Endometrium (tissue), 2 donors: Measurements from ENCODE around the gene SERAC1.
"Not testable (repeated sequence)": the region's sequence is repeated elsewhere in the genome, so short reads cannot be mapped to it uniquely, and the experiment has no call there.

ENCODE experiments used
- FAIRE-seq: peaks from 2 replicates; lab custom pipeline; 2012; peaks lifted over from hg19 to GRCh38; lab: Jason Lieb, UNC
- donor health status: control.
- donor health status: control.

The SERAC1 gene

GRCh38 chr6:158174024-158174423, 6.0 kb upstream of the SERAC1 start:
- FAIRE-seq: no peak

- FAIRE-seq: no peak
Observed at GRCh38 chr6:158172001-158172400, 3.9 kb upstream of the SERAC1 start.

- no peak for FAIRE-seq
Observed at GRCh38 chr6:158170656-158171081, 2.6 kb upstream of the SERAC1 start.

GRCh38 chr6:158169634-158170033, 1.6 kb upstream of the SERAC1 start:
- peak; percentile 98 for FAIRE-seq

GRCh38 chr6:158165919-158166416, 2.1 kb downstream of the SERAC1 start:
- no peak for FAIRE-seq

GRCh38 chr6:158164579-158165170, 3.4 kb downstream of the SERAC1 start:
- no peak for FAIRE-seq

- no peak for FAIRE-seq
Observed at GRCh38 chr6:158161566-158162254, 6.4 kb downstream of the SERAC1 start.

GRCh38 chr6:158160932-158161539, 7.0 kb downstream of the SERAC1 start:
- FAIRE-seq: no peak

GRCh38 chr6:158158748-158159147, 9.3 kb downstream of the SERAC1 start:
- FAIRE-seq: no peak

- FAIRE-seq: no peak
Observed at GRCh38 chr6:158158123-158158522, 9.9 kb downstream of the SERAC1 start.

GRCh38 chr6:158157064-158157764, 10.8 kb downstream of the SERAC1 start:
- no peak for FAIRE-seq

- no peak for FAIRE-seq
Observed at GRCh38 chr6:158154816-158155215, 13.2 kb downstream of the SERAC1 start.

- FAIRE-seq: no peak
Observed at GRCh38 chr6:158153576-158153975, 14.5 kb downstream of the SERAC1 start.

- FAIRE-seq: no peak
Observed at GRCh38 chr6:158152659-158153058, 15.4 kb downstream of the SERAC1 start.

GRCh38 chr6:158152025-158152424, 16.0 kb downstream of the SERAC1 start:
- not testable (repeated sequence) for FAIRE-seq

GRCh38 chr6:158150701-158151100, 17.4 kb downstream of the SERAC1 start:
- FAIRE-seq: no peak

- FAIRE-seq: no peak
Observed at GRCh38 chr6:158149641-158150040, 18.4 kb downstream of the SERAC1 start.

GRCh38 chr6:158143700-158144099, 24.4 kb downstream of the SERAC1 start:
- FAIRE-seq: no peak

- no peak for FAIRE-seq
Observed at GRCh38 chr6:158142789-158143188, 25.3 kb downstream of the SERAC1 start.

- FAIRE-seq: no peak
Observed at GRCh38 chr6:158131926-158132325, 36.1 kb downstream of the SERAC1 start.

- FAIRE-seq: no peak
Observed at GRCh38 chr6:158125271-158125670, 42.8 kb downstream of the SERAC1 start.

GRCh38 chr6:158124288-158124687, 43.8 kb downstream of the SERAC1 start:
- FAIRE-seq: no peak

- no peak for FAIRE-seq
Observed at GRCh38 chr6:158122048-158122447, 46.0 kb downstream of the SERAC1 start.
